NCI-H510A (cell line): ENCODE results near the gene SEMA4A.
"Not testable (repeated sequence)": the region's sequence is repeated elsewhere in the genome, so short reads cannot be mapped to it uniquely, and the experiment has no call there.

Source experiments
- DNase-seq: peaks from one replicate; lab custom pipeline; 2025; lab: John Stamatoyannopoulos, UW

The SEMA4A gene

DNA sequence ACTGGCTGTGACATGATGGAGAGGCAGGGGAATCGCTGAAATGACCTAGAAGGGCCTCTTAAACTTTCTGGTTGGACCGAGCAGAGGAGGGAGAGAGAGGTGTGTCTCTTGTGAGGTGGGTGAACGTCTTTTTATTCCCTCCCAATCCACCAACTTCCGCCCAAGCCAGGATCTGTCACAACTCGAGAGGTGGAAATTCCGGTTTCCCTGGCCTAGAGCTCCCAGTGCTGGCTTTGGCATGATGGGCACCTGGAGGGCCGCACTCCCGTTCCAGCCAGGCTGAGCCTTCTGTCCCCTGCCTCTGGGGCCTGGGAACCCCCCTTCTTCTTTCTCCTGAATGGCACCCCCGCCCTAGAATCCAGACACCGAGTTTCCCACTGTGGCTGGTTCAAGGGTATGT is at the start of gene SEMA4A:
Gene SEMA4A (plus strand): TSS at position 224 of the 400 bp plus-strand sequence. CDS start 994 bp downstream, outside the sequence.
- peak; percentile 88 for DNase-seq

DNA sequence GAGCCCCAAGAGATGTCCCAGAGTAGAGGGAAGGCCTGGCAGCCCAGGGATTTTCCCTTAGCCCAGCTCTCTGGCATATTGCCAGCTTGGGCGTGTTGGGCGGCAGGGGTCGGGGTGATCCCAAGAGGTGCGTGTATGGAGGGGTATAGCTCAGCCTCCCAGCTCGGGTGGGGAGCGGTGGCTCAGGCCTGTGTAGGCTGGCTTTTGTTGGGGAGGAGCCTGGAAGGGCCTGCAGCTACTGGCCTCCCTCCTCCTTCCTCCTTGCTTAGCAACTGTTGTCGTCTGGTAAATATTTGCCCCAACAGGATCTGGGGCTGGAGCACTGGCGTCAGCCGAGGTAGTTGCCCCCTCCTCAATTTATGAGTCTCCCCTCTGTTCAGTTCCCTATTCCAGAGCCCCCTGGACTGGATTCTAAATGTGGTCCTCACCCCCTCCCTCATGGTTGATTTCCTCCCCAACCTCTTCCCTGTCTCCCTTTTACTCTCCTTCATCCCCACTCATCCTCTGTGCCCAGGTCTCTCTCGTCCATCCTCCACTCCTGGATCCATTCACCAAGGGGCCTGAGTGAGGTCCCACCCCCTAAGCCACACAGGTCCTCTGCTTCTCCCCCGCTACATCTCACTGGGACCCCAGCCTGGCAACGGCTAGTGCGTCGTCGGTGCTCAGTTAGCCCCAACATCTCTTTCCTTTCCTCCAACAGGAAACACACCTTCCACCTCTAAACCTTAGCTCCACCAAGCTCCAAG is 49.1 kb upstream of the SEMA4A start:
- DNase-seq, result peak; percentile 92

DNA sequence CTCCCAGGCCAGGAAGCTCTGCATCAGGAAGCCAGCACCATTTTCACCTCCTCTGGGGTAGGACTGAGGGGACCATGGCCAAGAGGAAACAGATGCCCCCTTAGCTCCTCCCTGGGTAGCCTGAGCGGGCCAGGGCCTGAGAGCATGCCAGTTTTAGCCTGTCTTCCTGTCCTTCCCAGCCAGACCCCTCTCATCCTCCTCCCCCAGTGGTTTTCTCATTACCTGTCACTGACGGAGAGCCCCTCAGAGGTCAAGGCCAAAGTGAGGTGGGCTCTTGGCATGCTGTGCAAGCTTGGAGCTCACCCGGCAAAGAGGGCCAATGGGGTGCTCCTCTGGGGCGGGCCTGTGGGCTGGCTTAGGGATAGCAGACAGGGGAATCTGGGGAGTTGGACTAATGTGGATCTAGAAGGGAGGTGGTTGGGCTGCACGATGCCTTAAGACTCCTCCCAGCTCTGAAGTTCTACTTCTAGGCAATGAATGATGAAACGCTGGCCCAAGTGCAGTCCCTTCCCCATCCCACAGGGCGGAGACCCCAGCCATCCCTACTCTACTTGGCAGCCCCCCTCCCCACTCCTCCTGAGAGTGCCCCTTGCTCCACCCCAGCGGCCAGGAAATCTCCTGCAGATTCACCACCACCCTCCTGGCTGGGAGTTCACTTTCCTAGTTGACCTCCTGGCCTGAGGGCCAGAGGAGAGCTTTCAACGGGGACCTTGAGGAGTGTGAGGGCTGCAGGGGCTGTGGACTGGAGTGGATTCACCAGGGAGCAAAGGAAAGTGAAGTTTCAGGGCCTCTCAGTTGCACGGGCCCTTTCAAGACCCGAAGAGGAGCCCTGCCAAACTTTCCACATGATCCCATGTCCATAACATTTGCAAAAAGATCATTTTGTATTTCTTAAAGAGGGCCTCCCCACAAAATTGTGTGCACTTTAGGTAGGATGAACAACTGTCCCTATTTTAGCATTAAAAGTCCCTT is 48.2 kb upstream of the SEMA4A start:
- DNase-seq, result no peak

DNA sequence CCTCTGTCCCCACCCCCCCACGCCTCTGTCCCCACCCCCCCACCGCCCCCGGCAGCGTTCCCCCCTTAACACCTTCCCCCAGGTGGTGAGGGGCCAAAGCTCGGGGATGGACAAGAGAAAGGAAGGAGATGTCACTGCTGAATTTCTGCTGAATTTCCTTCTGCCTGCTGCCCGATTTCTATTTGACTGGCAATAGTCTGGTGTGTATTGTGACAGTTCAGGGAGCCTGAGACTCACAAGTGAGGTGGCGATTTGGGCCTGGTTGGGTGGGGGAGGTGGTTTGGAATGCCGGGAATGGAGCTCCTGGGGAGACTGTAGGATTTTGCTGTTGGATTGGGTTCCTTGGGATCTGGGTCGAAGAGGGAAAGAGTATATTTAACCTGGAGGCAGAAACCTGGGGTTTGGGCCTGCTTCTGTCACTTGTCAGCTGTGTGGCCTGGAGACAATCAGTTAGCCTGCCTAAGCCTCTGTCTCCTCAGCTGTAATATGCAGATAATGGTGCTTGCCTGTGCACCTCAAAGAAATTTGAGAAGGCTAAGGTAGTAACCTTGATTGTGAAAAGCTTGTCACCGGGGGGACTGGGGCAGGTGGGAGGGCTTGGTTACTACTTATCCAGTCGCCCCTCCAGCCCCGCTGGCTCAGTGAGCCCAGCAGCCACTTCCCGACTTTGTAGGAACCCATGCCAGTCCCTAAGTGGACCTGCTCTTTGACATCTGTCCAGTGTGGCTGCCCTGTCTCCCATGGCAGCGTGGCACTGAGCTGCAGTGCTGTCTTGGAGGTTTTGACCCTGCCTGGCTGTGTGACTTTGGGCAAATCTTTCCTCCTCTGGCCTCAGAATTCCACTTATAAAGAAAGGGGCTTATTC is 46.5 kb upstream of the SEMA4A start:
- no peak for DNase-seq

DNA sequence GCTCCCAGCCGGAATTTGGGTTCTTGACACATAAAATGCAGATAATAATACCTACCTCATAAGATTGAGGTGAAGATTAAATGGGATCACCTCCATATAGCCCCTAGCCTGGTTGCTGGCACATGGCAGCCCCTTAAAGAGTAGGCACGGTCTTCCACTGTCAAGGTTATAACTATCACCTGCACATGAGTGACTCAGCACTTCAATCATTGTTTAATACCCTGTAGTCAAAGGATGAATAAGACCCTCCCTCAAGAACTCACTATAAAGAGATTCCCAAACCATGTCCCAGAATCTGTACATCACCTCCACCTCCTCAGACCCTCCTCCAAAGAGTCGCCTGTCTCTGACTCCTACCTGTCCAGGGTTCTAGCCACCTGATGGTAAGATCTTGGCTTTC is 45.3 kb upstream of the SEMA4A start:
- DNase-seq, result no peak

DNA sequence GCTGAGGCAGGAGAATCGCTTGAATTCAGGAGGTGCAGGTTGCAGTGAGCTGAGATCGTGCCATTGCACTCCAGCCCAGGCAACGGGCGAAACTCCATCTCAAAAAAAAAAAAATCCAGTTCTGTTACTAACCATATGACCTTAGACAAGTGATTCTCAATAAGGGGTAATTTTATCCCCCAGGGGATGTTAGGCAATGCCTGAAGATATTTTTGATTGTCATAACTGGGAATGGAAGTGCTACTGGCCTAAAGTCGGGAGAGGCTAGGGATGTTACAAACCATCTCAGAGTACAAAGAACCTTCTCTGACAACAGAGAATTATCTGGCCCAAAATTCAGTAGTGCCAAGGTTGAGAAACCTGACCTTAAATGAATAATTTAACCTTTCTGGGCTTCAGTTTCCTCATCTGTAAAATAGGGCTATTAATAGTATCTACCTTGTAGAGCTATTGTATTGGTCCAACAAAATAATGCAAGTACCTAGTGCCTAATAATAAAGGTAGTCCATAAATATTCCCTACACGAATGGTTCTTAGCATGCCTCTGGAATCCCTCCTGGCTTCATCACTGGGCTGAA is 44.6 kb upstream of the SEMA4A start:
- DNase-seq, result no peak

DNA sequence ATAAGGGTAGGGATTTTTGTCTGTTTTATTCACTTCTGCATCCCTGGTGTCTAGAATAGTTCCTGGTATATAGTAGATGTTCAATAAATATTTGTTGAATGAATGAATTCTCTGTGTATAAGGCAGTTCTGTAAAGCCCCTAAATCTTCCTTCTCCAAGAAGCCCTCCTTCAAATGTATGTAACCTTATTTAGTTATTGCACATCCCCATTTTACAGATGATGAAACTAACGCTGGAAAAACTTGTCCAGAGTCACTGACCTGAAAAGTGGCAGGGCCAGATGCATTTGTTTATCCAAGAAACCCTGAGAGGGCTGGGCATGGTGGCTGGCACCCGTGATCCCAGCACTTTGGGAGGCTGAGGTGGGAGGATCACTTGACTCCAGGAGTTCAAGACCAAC is 43.1 kb upstream of the SEMA4A start:
- DNase-seq, result no peak

DNA sequence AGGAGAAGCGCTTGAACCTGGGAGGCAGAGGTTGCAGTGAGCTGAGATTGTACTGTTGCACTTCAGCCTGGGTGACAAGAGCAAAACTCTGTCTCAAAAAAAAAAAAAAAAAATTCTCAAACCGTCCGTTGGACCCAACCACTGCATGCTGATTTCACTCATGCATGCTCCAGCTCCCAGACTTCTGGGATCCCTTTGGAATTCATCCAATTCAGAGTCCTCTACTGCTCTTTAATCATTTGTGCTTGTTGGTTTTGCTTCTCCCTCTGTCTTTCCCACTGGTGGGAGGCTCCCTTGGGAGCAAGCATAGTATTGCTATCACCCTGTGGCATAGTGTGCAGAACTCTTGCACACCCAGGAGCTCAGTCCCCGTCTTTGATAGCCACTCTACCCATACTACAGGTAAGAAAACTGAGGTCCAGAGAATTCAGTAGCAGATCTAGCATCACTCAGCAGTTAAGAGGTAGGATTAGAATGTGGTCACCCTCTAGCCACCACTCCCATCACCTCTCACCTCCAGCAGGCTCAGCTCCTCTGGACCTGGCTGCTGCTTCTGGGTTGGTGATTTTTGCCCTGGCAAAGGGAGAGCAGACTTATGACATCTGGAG is 41.9 kb upstream of the SEMA4A start:
- DNase-seq, result no peak

DNA sequence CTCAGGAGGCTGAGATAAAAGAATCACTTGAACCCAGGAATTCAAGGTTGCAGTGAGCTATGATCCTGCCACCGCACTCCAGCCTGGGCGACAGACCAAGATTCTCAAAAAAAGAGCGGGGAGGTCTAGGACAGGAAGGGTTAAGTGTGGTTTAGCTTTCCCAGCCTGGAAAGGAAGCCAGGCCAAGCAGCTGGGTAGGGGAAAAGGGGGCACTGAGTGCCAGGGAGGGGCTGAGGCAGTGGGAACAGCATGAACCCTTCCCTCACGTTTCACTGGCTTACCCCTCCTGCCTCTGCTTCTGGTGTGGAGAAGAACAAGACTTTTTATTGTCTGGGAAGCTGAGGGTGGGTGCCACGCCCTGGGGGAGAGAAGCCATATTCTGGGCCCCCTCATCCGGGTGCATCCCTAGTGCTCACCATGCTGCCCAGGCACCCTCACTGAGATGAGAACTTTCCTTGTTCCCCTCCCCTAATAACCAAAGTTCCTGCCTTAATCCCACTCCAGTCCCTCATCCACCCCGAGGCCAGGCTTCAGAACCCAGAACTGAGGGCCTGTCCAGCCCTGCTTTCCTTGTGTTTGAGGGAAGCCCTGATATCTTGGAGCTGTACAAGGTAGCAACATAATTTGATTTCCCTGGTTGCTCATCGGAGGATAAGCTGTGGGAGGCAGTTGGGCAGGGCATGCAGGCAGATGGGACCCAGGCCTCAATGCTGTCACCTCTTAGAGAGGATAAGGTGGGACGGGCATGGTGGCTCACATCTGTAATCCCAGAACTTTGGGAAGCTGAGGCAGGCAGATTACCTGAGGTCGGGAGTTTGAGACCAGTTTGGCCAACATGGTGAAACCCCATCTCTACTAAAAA is 40.9 kb upstream of the SEMA4A start:
- no peak for DNase-seq

DNA sequence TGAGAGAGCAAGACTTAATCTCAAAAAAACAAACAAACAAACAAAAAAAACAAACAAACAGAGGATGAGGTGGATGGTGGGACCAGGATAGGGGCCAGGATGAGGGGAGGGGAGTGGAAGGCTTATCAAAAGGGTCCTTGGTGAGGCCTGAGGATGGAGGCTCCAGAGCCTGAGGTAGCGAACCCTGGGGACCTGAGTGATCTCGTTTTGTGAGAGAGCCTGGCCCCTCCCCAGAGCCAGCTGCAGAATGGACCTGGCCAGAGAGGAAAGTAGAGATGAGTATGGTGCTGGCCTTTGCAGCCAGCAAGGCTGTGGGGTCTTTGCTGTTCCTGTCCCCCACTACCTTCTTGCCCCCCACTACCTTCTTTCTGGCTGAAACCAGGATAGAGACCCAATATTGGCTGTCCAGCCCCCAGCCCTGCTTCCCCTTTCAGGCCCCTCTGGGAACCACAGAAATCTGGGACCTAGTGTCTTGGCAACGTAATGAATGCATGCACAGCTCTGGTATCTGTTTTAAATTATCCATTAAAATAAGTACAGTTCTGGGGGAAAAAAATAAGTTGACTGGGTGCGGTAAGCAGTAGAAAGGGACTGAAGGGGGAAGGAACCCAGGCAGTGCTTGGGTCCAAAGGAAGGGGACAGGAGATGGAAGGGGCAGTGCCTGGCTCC is 40.0 kb upstream of the SEMA4A start:
- no peak for DNase-seq

DNA sequence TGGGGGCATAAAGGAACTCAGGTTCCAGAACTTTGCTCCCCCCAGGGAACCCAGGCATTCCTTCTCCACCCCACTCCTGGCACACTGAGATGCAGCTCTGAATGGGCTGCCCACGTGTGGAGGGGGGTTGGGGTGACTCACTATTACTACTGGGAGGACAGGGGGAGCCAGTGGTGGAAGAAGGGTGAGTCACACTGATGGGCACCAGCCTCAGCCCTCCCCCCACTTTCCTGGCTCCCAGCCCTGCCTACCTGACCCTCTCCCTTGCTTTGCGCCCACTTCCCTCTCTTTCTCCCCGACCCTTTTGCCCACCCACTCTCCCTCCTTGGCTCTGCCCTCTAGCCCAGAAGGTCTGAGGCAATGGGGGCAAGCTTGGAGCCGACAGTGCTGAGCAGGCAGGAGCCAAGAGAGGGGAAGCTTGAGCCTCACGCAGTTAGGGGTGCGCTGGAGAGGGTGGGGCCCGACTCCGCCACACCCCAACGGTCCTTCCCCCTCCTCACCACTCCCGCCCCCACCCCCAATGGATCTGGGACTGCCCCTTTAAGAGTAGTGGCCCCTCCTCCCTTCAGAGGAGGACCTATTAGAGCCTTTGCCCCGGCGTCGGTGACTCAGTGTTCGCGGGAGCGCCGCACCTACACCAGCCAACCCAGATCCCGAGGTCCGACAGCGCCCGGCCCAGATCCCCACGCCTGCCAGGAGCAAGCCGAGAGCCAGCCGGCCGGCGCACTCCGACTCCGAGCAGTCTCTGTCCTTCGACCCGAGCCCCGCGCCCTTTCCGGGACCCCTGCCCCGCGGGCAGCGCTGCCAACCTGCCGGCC is 39.1 kb upstream of the SEMA4A start, which contains the start of gene LMNA:
Gene LMNA (plus strand): TSS at position 611 of the 818 bp plus-strand sequence. CDS start 208 bp downstream, outside the sequence.
- peak; percentile 67 for DNase-seq

DNA sequence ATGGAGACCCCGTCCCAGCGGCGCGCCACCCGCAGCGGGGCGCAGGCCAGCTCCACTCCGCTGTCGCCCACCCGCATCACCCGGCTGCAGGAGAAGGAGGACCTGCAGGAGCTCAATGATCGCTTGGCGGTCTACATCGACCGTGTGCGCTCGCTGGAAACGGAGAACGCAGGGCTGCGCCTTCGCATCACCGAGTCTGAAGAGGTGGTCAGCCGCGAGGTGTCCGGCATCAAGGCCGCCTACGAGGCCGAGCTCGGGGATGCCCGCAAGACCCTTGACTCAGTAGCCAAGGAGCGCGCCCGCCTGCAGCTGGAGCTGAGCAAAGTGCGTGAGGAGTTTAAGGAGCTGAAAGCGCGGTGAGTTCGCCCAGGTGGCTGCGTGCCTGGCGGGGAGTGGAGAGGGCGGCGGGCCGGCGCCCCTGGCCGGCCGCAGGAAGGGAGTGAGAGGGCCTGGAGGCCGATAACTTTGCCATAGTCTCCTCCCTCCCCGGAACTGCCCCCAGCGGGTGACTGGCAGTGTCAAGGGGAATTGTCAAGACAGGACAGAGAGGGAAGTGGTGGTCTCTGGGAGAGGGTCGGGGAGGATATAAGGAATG is 38.4 kb upstream of the SEMA4A start:
- DNase-seq, result no peak

DNA sequence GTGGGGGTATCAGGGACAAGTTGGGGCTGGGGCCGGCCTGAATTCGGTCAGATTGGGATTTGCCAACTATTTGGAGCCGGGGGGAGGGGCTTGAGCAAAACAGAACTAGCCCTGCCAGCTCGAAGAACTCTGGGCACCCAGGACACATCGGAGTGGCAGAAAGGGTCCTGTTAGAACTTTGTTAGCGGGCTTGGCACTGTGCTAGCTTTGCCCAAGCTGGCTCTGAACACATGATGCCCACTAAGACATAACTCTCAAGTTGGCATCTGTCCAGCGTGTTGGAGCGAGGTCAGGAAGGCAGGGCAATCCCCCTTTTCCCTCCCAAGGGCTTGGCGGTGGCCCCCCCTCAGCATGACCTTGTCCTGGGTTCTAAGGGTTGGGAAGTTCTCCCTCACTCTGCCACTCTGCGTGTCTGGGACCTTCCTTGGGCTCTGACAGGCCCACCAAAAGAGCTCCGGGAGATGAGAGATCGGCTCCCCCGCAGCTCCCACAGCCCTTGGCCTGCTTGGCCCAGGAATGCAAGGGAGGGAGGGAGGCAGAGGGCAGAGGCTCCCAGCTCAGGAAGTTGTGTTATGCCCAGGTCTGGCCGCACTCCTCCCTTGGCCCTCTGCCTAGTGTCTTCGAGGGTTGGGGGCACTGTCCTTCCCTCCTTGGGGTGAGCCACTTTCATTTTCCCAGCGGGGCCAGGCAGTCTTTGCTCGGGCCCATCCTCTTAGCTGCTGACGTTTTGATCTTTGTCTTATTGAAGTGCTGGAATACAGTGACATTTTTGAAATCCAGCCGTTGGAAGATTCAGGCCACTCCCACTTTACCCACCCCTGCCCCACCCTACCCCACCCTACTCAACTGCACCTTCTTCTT is 37.6 kb upstream of the SEMA4A start:
- no peak for DNase-seq

DNA sequence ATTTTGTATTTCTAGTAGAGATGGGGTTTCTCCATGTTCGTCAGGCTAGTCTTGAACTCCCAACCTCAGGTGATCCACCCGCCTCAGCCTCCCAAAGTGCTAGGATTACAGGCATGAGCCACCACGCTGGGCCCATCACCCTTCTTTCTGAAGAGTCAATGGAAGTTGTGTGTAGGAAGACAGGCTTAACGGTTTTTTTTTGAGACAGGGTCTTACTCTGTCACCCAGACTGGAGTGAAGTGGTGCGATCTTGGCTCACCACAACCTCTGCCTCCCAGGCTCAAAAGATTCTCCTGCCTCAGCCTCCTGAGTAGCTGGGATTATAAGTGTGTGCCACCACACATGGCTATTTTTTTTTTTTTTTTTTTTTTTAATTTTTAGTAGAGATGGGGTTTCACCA is 36.7 kb upstream of the SEMA4A start:
- not testable (repeated sequence) for DNase-seq

DNA sequence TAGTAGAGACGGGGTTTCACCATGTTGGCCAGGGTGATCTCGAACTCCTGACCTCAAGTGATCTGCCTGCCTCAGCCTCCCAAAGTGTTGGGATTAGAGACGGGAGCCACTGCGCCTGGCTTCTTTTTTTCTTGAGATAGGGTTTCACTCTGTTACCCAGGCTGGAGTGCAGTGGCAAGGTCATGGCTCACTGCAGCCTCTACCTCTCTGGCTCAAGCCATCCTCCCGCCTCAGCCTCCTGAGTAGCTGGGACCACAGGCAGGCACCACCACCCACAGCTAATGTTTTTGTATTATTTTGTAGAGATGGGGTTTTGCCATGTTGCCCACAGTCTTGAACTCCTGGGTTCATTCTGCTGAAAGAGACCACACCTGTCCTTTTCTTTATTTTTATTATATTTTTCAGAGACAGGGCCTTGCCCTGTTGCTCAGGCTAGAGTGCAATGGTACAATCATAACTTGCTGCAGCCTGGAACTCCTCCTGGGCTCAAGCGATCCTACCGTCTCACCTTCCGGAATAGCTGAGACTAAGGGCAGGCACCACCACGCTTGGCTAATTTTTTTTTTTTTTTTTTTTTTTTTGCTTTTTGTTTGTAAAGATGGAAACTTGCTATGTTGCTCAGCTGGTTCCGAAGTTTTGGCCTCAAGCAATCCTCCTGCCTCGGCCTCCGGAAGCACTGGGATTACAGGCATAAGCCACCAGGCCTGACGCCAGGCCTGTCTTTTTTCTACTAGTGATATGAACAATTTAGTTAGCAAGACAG is 35.8 kb upstream of the SEMA4A start:
- DNase-seq, result no peak

DNA sequence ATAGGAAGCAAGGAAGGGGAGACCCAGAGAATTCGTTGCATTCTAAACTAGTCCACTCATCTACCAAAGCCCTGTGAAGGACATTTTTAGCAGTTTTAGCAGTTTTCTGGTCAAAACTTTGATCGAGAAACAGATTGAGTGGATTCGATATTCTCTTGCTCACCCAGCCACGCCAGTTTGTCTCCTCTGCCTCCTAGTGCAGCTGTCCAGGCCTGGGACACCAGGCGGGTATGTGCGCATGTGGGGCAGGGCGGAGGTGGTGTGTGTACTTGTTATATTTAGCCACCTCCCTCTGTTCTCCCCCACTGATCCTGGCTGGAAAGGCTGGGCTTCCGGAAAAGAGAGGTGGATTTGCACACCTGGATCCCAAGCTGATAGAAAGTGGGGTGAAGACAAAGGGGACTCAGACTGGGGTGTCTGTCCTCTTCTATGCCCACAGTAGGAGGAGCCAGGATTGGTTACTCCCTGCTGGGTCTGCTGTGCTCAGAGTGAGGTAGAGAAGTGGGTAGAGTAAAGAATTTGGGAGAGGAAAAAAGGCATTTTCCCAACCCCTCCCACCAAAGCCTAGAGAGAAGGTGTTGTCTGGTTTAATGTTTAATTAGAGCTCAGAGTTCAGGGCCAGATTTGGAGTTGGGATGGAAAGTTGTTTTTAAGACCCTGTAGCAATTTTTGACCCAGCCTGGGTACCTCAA is 35.1 kb upstream of the SEMA4A start:
- no peak for DNase-seq
